Colonic mucosa (tissue), 4 donors: ENCODE data around the gene CLTCL1. TPM values are rescaled to one million over a fixed set of nuclear protein-coding genes. Genes with fewer than 3 reads are reported as not detected.

Experiments used
- DNase-seq: peaks from one replicate; pipeline ENCODE4 v3.0.0-alpha.2; 2020
- H3K27ac ChIP-seq: fragments of 200-600 bp; one replicate; pipeline ENCODE4 v1.8.0; 2021
- H3K27me3 ChIP-seq: fragments of 200-600 bp; one replicate; pipeline ENCODE4 v1.8.0; 2021
- H3K36me3 ChIP-seq: fragments of 200-600 bp; one replicate; pipeline ENCODE4 v1.8.0; 2021
- H3K4me1 ChIP-seq: fragments of 200-600 bp; one replicate; pipeline ENCODE4 v1.8.0; 2021; ENCODE audit warnings: mild to moderate bottlenecking
- H3K4me3 ChIP-seq: fragments of 200-600 bp; one replicate; pipeline ENCODE4 v1.8.0; 2021
- H3K9ac ChIP-seq, 2 donors: one replicate each; pipeline ENCODE4 v1.7.0; 2013; ENCODE audit warnings: control low read depth in 2 of 2, low read depth in 2 of 2, low read length in 2 of 2
- H3K9me3 ChIP-seq: fragments of 200-600 bp; one replicate; pipeline ENCODE4 v1.8.0; 2021
- CTCF ChIP-seq: fragments of 200-600 bp; IDR thresholded peaks from one replicate; pipeline ENCODE4 v1.8.0; 2022; ENCODE audit warnings: antibody characterized with exemption, mild to moderate bottlenecking
- intact Hi-C: fragments of 100-400 bp; cut with DNase I; formaldehyde crosslinking; loops from one replicate; pipeline ENCODE4 v1.14.1; 2022
- total RNA-seq, 2 donors: library from RNA; stranded (reverse); fragmentation: NEBNext Ultra II Directional in 1 of 2; extraction: Animal tissue kit (Norgen Biotek cat#: 25700) in 1 of 2; gene quantifications; one replicate each; pipeline ENCODE4 v1.2.1, GENCODE V29; 2021
- donor health status: healthy.
- donor health status: DM: no; HTN: no; CAD: no.
- donor health status: DM: no; HTN: no; CAD: no.

CLTCL1 gene
- total RNA-seq, 2 donors from 2014 or later: 3.4 to 3.5 TPM

- Histone ChIP-seq H3K4me1 (peaks cover 18% of the 10 kb centered on the region), H3K36me3 (no peaks in the 10 kb centered on the region), H3K9me3 (no peaks in the 10 kb centered on the region), H3K4me3 (peak overlapping the region; percentile 69), H3K27me3 (no peaks in the 10 kb centered on the region), H3K27ac (peak overlapping the region; percentile 76), H3K9ac (peak overlapping the region; percentile 77 to 94)
- intact Hi-C loops: no loop called here
- DNase-seq: peak; percentile 62
- TF ChIP-seq CTCF: no peak
Measured at GRCh38 chr22:19178065-19178656, 113.4 kb downstream of the CLTCL1 start.

GRCh38 chr22:19177164-19178064 is 114.1 kb downstream of the CLTCL1 start:
- Histone ChIP-seq H3K4me1 (peaks cover 24% of the 10 kb centered on the region), H3K9me3 (no peaks in the 10 kb centered on the region), H3K9ac (peak overlapping the region; percentile 77 to 94), H3K36me3 (no peaks in the 10 kb centered on the region), H3K4me3 (peak overlapping the region; percentile 69), H3K27ac (peak overlapping the region; percentile 76), H3K27me3 (no peaks in the 10 kb centered on the region)
- peak; percentile 25 for DNase-seq
- intact Hi-C loops: no loop called here
- TF ChIP-seq CTCF: no peak

- Histone ChIP-seq H3K9ac (no peak overlapping the region), H3K9me3 (no peaks in the 10 kb centered on the region), H3K36me3 (no peaks in the 10 kb centered on the region), H3K4me1 (peaks cover 26% of the 10 kb centered on the region), H3K4me3 (no peak overlapping the region), H3K27me3 (no peaks in the 10 kb centered on the region), H3K27ac (no peak overlapping the region)
- DNase-seq: no peak
- no peak for TF ChIP-seq CTCF
- intact Hi-C loops: no loop called here
Measured at GRCh38 chr22:19176732-19177131, 114.8 kb downstream of the CLTCL1 start.

- Histone ChIP-seq H3K4me3 (no peak overlapping the region), H3K9ac (no peak overlapping the region), H3K4me1 (peaks cover 26% of the 10 kb centered on the region), H3K36me3 (no peaks in the 10 kb centered on the region), H3K9me3 (no peaks in the 10 kb centered on the region), H3K27me3 (no peaks in the 10 kb centered on the region), H3K27ac (no peak overlapping the region)
- no peak for DNase-seq
- no peak for TF ChIP-seq CTCF
- intact Hi-C loops: no loop called here
Measured at GRCh38 chr22:19176175-19176643, 115.3 kb downstream of the CLTCL1 start.

- H3K9ac ChIP-seq: no peak overlapping the region
- DNase-seq: no peak
- no peaks in the 10 kb centered on the region for H3K9me3 ChIP-seq
- peaks cover 30% of the 10 kb centered on the region for H3K4me1 ChIP-seq
- no peak for TF ChIP-seq CTCF
- intact Hi-C loops: no loop called here
- H3K36me3 ChIP-seq: no peaks in the 10 kb centered on the region
- H3K4me3 ChIP-seq: no peak overlapping the region
- no peaks in the 10 kb centered on the region for H3K27me3 ChIP-seq
- H3K27ac ChIP-seq: no peak overlapping the region
Measured at GRCh38 chr22:19175602-19176174, 115.8 kb downstream of the CLTCL1 start.
